Endothelial cell of umbilical vein (primary cell): ENCODE measurements around the gene FHOD3. TPM values are rescaled to one million over a fixed set of nuclear protein-coding genes. Genes with fewer than 3 reads are reported as not detected.

ENCODE experiments used
- BruUV-seq: library from RNA; stranded (reverse); fragments of 400-500 nt; replicated peaks from 2 replicates; lab custom pipeline; 2021; lab: Mats Ljungman, UMichigan
- CTCF ChIA-PET: fragments of 300-600, 350-600 bp; sonication (Branson Sonifier 250); formaldehyde crosslinking; loops from one replicate; lab custom pipeline; 2021; ENCODE audit warnings: antibody characterized with exemption, inconsistent platforms; lab: Charles Lee
- POLR2A ChIA-PET: fragments of 300-600, 350-600 bp; sonication (Branson Sonifier 250); formaldehyde crosslinking; loops from one replicate; lab custom pipeline; 2021; ENCODE audit warnings: antibody characterized with exemption, inconsistent platforms; lab: Charles Lee
- DNase-seq: peaks from one replicate; pipeline ENCODE4 v3.0.0-alpha.2; 2011; ENCODE audit warnings: low read depth, low spot score
- FAIRE-seq: peaks from 2 replicates; lab custom pipeline; 2011; peaks lifted over from hg19 to GRCh38; lab: Jason Lieb, UNC
- H2AFZ ChIP-seq: 2 replicates; pipeline ENCODE4 v1.6.0; 2012; ENCODE audit warnings: low read depth, low read length, control low read depth, inconsistent platforms
- H3K27ac ChIP-seq: 2 replicates; pipeline ENCODE4 v1.5.1; 2011; ENCODE audit warnings: low read depth, mild to moderate bottlenecking, control low read depth, low read length, moderate library complexity; ENCODE audit not compliant: insufficient read depth
- H3K27me3 ChIP-seq, 2 experiments: 2 replicates each; pipeline versions ENCODE4 v1.6.0 to v1.6.1; 2011; ENCODE audit warnings: low read length in 2 of 2, mixed read lengths in 1 of 2; ENCODE audit not compliant: control insufficient read depth in 2 of 2, insufficient read depth in 2 of 2
- H3K36me3 ChIP-seq, 2 experiments: 2 replicates in 1 of 2; 3 replicates in 1 of 2; pipeline ENCODE4 v1.5.1; 2011; ENCODE audit warnings: low read length in 2 of 2, mild to moderate bottlenecking in 1 of 2, moderate library complexity in 1 of 2; ENCODE audit not compliant: control insufficient read depth in 2 of 2, insufficient read depth in 2 of 2; ENCODE audit errors: extremely low read depth in 1 of 2
- H3K4me1 ChIP-seq: 3 replicates; pipeline ENCODE4 v1.5.1; 2011; ENCODE audit warnings: mild to moderate bottlenecking, low read length; ENCODE audit not compliant: control insufficient read depth, insufficient read depth; ENCODE audit errors: extremely low read depth
- H3K4me2 ChIP-seq: 2 replicates; pipeline ENCODE4 v1.6.1; 2011; ENCODE audit warnings: low read length, control low read depth, mixed read lengths; ENCODE audit not compliant: insufficient read depth
- H3K4me3 ChIP-seq, 3 experiments: fragments of 200-600 bp in 1 of 3; sonication (generic), shearing (Covaris generic) in 1 of 3; replicated peaks in 1 of 3; 2 replicates each; pipeline ENCODE4 v1.5.1; 2011 to 2016; ENCODE audit warnings: control low read depth in 3 of 3, low read length in 3 of 3, mild to moderate bottlenecking in 2 of 3, inconsistent platforms in 1 of 3, low read depth in 1 of 3, moderate library complexity in 1 of 3; ENCODE audit not compliant: insufficient read depth in 1 of 3
- H3K79me2 ChIP-seq: 2 replicates; pipeline ENCODE4 v1.6.0; 2012; ENCODE audit warnings: low read length, inconsistent platforms; ENCODE audit not compliant: control insufficient read depth, insufficient read depth
- H3K9ac ChIP-seq: replicated peaks from 2 replicates; pipeline ENCODE3; 2011; ENCODE audit warnings: low read length, control low read depth; ENCODE audit not compliant: insufficient read depth; ENCODE audit errors: extremely low read depth
- H3K9me1 ChIP-seq: replicated peaks from 3 replicates; pipeline ENCODE4 v1.6.0; 2011; ENCODE audit warnings: mild to moderate bottlenecking, low read length; ENCODE audit not compliant: control insufficient read depth, insufficient read depth; ENCODE audit errors: extremely low read depth
- H3K9me3 ChIP-seq: replicated peaks from 2 replicates; pipeline ENCODE4 v1.5.1; 2012; ENCODE audit warnings: low read length, inconsistent platforms; ENCODE audit not compliant: control insufficient read depth, insufficient read depth
- H4K20me1 ChIP-seq: replicated peaks from 2 replicates; pipeline ENCODE3; 2011; ENCODE audit warnings: mild to moderate bottlenecking, low read length; ENCODE audit not compliant: control insufficient read depth, insufficient read depth; ENCODE audit errors: extremely low read depth
- CTCF ChIP-seq, 2 donors: IDR thresholded peaks; 1 replicate in 1 of 2; 2 replicates in 1 of 2; pipeline ENCODE4 v1.5.1; 2011; ENCODE audit warnings: low read length in 2 of 2, mild to moderate bottlenecking in 2 of 2, moderate library complexity in 2 of 2, control low read depth in 1 of 2, inconsistent platforms in 1 of 2, low read depth in 1 of 2; ENCODE audit not compliant: insufficient read depth in 1 of 2; ENCODE audit errors: extremely low read depth in 1 of 2
- EZH2 ChIP-seq: IDR thresholded peaks from 2 replicates; pipeline ENCODE4 v1.6.1; 2012; ENCODE audit warnings: borderline replicate concordance, low read depth, mild to moderate bottlenecking, moderate library complexity, low read length, inconsistent platforms; ENCODE audit not compliant: severe bottlenecking
- FOS ChIP-seq: IDR thresholded peaks from 2 replicates; pipeline ENCODE4 v1.6.1; 2011; ENCODE audit warnings: mild to moderate bottlenecking, low read length, moderate library complexity, borderline replicate concordance; ENCODE audit not compliant: insufficient read depth
- GATA2 ChIP-seq: IDR thresholded peaks from 2 replicates; pipeline ENCODE4 v1.7.0; 2011; ENCODE audit warnings: low read depth, mild to moderate bottlenecking, moderate library complexity, mixed read lengths, low read length; ENCODE audit not compliant: insufficient read length, insufficient read depth
- JUN ChIP-seq: IDR thresholded peaks from 2 replicates; pipeline ENCODE4 v1.6.1; 2011; ENCODE audit warnings: borderline replicate concordance, low read depth; ENCODE audit not compliant: insufficient read length, insufficient read depth
- MAX ChIP-seq: IDR thresholded peaks from 2 replicates; pipeline ENCODE4 v1.6.1; 2011; ENCODE audit not compliant: insufficient read depth, insufficient read length
- MYC ChIP-seq: IDR thresholded peaks from one replicate; pipeline ENCODE4 v1.6.1; 2011; ENCODE audit warnings: mild to moderate bottlenecking, low read depth, low read length
- POLR2A ChIP-seq: IDR thresholded peaks from 2 replicates; pipeline ENCODE4 v1.6.1; 2012; ENCODE audit warnings: low read depth, mild to moderate bottlenecking, control low read depth, low read length
- POLR2AphosphoS5 ChIP-seq: IDR thresholded peaks from 2 replicates; pipeline ENCODE4 v1.6.1; 2012; ENCODE audit warnings: low read depth, mild to moderate bottlenecking, control low read depth, low read length, moderate library complexity; ENCODE audit not compliant: insufficient read depth
- dilution Hi-C: fragments of 300-500 bp; cut with MboI; formaldehyde crosslinking; loops from one replicate; pipeline ENCODE4 v1.15.0; 2019; ENCODE audit warnings: low sequenced_read_pairs; ENCODE audit not compliant: extremely low pct_ligation_motif_present
- intact Hi-C: fragments of 100-400 bp; cut with micrococcal nuclease; formaldehyde crosslinking; loops from one replicate; pipeline ENCODE4 v1.10.0; 2022
- polyA plus RNA-seq, 4 experiments: library from polyadenylated mRNA; depleted of rRNA in 3 of 4; stranded (reverse) in 3 of 4; unstranded in 1 of 4; fragments of >200 nt; gene quantifications; 2 replicates each; pipeline versions ENCODE4 v1.2.1 to v1.2.3, GENCODE V29; 2011 to 2012; ENCODE audit warnings: missing spikeins in 1 of 4
- total RNA-seq: library from RNA; stranded (reverse); gene quantifications from 2 replicates; pipeline ENCODE4 v1.2.3, GENCODE V29; 2021

Gene FHOD3
- total and polyA plus RNA-seq, 2 donors (not counting 3 experiments of a cell fraction or from before 2014, with no cell fraction given) = 0.06 to 1.5 TPM

GRCh38 chr18:36494160-36494437, 196.6 kb downstream of the FHOD3 start:
- no peak for FAIRE-seq
- H3K9me3 ChIP-seq = no peaks in the 10 kb centered on the region
- ChIA-PET CTCF (no interaction called here), POLR2A (no interaction called here)
- no peaks in the 10 kb centered on the region for H3K27me3 ChIP-seq
- DNase-seq = no peak
- H3K9ac ChIP-seq = no peak overlapping the region
- H3K79me2 ChIP-seq = no peaks in the 10 kb centered on the region
- no TSS peak for BruUV-seq
- dilution Hi-C loops (no loop called here), intact Hi-C loops (no loop called here)
- no peaks in the 10 kb centered on the region for H3K9me1 ChIP-seq
- H3K4me3 ChIP-seq = no peak overlapping the region
- H3K36me3 ChIP-seq = no peaks in the 10 kb centered on the region
- no peak overlapping the region for H3K27ac ChIP-seq
- no peak overlapping the region for H3K4me2 ChIP-seq
- H4K20me1 ChIP-seq = no peaks in the 10 kb centered on the region
- no peak overlapping the region for H2AFZ ChIP-seq
- TF ChIP-seq EZH2 = no peak
- TF ChIP-seq POLR2AphosphoS5 = no peak
- TF ChIP-seq MAX = no peak
- TF ChIP-seq JUN = no peak
- TF ChIP-seq FOS = no peak
- no peak for TF ChIP-seq POLR2A
- no peak for TF ChIP-seq CTCF (IDR thresholded peaks at IDR 0.05; ENCODE audit: extremely low read depth in 1 of 2, insufficient read depth in 1 of 2, low read depth in 1 of 2, low read length in 2 of 2)
- TF ChIP-seq MYC = no peak
- no peak for TF ChIP-seq GATA2
- no peaks in the 10 kb centered on the region for H3K4me1 ChIP-seq
